Tibial nerve (tissue), 4 donors: ENCODE results near the gene ZKSCAN5. TPM values are rescaled to one million over a fixed set of nuclear protein-coding genes. Genes with fewer than 3 reads are reported as not detected.
A peak's percentile ranks its signal among the peaks of the same experiment; 100 is the strongest.

ENCODE experiments used
- DNase-seq, 2 donors: peaks; one replicate each; pipeline ENCODE4 v3.0.0-alpha.2; 2019; ENCODE audit warnings: low spot score in 2 of 2
- H3K27ac ChIP-seq, 4 donors: fragments of 200-600 bp; sonication (generic) in 3 of 4; one replicate each; pipeline ENCODE4 v1.5.1; 2017 to 2019; ENCODE audit warnings: mild to moderate bottlenecking in 1 of 4
- H3K27me3 ChIP-seq, 2 donors: fragments of 200-600 bp; sonication (generic) in 1 of 2; one replicate each; pipeline versions ENCODE4 v1.5.1 to v1.6.0; 2017 to 2019
- H3K36me3 ChIP-seq, 3 donors: fragments of 200-600 bp; sonication (generic); one replicate each; pipeline ENCODE4 v1.5.1; 2018 to 2019
- H3K4me1 ChIP-seq, 4 donors: fragments of 200-600 bp; sonication (generic) in 3 of 4; one replicate each; pipeline ENCODE4 v1.5.1; 2017 to 2019
- H3K4me3 ChIP-seq, 4 donors: fragments of 200-600 bp; sonication (generic) in 3 of 4; one replicate each; pipeline ENCODE4 v1.5.1; 2017 to 2019; ENCODE audit warnings: mild to moderate bottlenecking in 1 of 4, moderate library complexity in 1 of 4
- H3K9me3 ChIP-seq, 4 donors: fragments of 200-600 bp; sonication (generic) in 3 of 4; one replicate each; pipeline ENCODE4 v1.5.1; 2017 to 2019
- EP300 ChIP-seq, 2 donors: sonication (generic); formaldehyde crosslinking; IDR thresholded peaks; one replicate each; pipeline ENCODE4 v1.6.1; 2017; ENCODE audit warnings: antibody characterized with exemption in 2 of 2, mild to moderate bottlenecking in 1 of 2
- POLR2A ChIP-seq, 2 donors: fragments of 450-650 bp; IDR thresholded peaks; one replicate each; pipeline ENCODE4 v1.6.1; 2017; ENCODE audit warnings: antibody characterized with exemption in 2 of 2, mild to moderate bottlenecking in 2 of 2, moderate library complexity in 2 of 2
- WGBS, 2 donors: methylation state at CpG; one replicate each; pipeline ENCODE4 v1.1.5; 2018; 5-methylcytosine and 5-hydroxymethylcytosine counted together
- total RNA-seq, 4 donors: library from RNA; depleted of rRNA; stranded (reverse); fragments of >200 nt; gene quantifications; one replicate each; pipeline ENCODE4 v1.1.0, GENCODE V29; 2016
- TF ChIP-seq, protein P1 (sequence below), 5 experiments: fragments of 200-600 bp in 3 of 5; fragments of 450-650 bp in 2 of 5; sonication (generic) in 3 of 5; IDR thresholded peaks; one replicate each; pipeline ENCODE4 v1.5.1; 2016 to 2019; ENCODE audit warnings: antibody characterized with exemption in 5 of 5, mild to moderate bottlenecking in 3 of 5, moderate library complexity in 2 of 5

ZKSCAN5 gene
- total RNA-seq, 4 donors from 2014 or later, result 9.0 to 11.7 (median 9.9) TPM

GRCh38 chr7:99493823-99494222, 10.6 kb upstream of the ZKSCAN5 start:
- Histone ChIP-seq H3K9me3 (peaks cover 0 to 42% (median 9%) of the 10 kb centered on the region in 4 donors), H3K4me3 (no peak overlapping the region), H3K36me3 (peaks cover 9 to 97% (median 21%) of the 10 kb centered on the region in 3 donors), H3K27me3 (no peaks in the 10 kb centered on the region), H3K4me1 (peaks cover 0 to 17% (median 16%) of the 10 kb centered on the region in 4 donors), H3K27ac (no peak overlapping the region)
- TF ChIP-seq POLR2A (IDR thresholded peaks at IDR 0.05) (no peak), EP300 (IDR thresholded peaks at IDR 0.05) (no peak)
- TF ChIP-seq, protein P1, sequence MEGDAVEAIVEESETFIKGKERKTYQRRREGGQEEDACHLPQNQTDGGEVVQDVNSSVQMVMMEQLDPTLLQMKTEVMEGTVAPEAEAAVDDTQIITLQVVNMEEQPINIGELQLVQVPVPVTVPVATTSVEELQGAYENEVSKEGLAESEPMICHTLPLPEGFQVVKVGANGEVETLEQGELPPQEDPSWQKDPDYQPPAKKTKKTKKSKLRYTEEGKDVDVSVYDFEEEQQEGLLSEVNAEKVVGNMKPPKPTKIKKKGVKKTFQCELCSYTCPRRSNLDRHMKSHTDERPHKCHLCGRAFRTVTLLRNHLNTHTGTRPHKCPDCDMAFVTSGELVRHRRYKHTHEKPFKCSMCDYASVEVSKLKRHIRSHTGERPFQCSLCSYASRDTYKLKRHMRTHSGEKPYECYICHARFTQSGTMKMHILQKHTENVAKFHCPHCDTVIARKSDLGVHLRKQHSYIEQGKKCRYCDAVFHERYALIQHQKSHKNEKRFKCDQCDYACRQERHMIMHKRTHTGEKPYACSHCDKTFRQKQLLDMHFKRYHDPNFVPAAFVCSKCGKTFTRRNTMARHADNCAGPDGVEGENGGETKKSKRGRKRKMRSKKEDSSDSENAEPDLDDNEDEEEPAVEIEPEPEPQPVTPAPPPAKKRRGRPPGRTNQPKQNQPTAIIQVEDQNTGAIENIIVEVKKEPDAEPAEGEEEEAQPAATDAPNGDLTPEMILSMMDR (IDR thresholded peaks at IDR 0.05), result no peak
- 96 to 98% methylated on average over 6 of the region's 6 CpGs for WGBS, 2 donors
- no peak for DNase-seq

- no peak for DNase-seq
- H3K27ac ChIP-seq, result no peak overlapping the region
- peaks cover 9 to 57% (median 21%) of the 10 kb centered on the region in 3 donors for H3K36me3 ChIP-seq
- 82 to 86% methylated on average over 6 of the region's 6 CpGs for WGBS, 2 donors
- H3K9me3 ChIP-seq, result peaks cover 0 to 23% (median 9%) of the 10 kb centered on the region in 4 donors
- H3K4me1 ChIP-seq, result peaks cover 0 to 31% (median 24%) of the 10 kb centered on the region in 4 donors
- H3K27me3 ChIP-seq, result no peaks in the 10 kb centered on the region
- H3K4me3 ChIP-seq, result peak overlapping the region in 3 of 4 donors; percentile 82 to 87 (median 85)
- TF ChIP-seq, protein P1 (IDR thresholded peaks at IDR 0.05), result no peak
- TF ChIP-seq EP300 (IDR thresholded peaks at IDR 0.05) (no peak), POLR2A (IDR thresholded peaks at IDR 0.05) (no peak)
These were observed 6.5 kb upstream of the ZKSCAN5 start for GRCh38 chr7:99497766-99498545.

GRCh38 chr7:99498546-99498944, 5.9 kb upstream of the ZKSCAN5 start:
- no peak for TF ChIP-seq EP300 (IDR thresholded peaks at IDR 0.05)
- TF ChIP-seq POLR2A (IDR thresholded peaks at IDR 0.05), result no peak
- TF ChIP-seq, protein P1 (IDR thresholded peaks at IDR 0.05), result no peak
- DNase-seq, result no peak
- H3K9me3 ChIP-seq, result peaks cover 0 to 17% (median 7%) of the 10 kb centered on the region in 4 donors
- H3K4me3 ChIP-seq, result peak overlapping the region; percentile 57 to 87 (median 84)
- WGBS, 2 donors, result 77 to 81% methylated on average over 10 to 11 of the region's 11 CpGs
- H3K27me3 ChIP-seq, result no peaks in the 10 kb centered on the region
- peak overlapping the region in 1 of 4 donors; percentile 96 for H3K27ac ChIP-seq
- peaks cover 4 to 51% (median 20%) of the 10 kb centered on the region in 3 donors for H3K36me3 ChIP-seq
- H3K4me1 ChIP-seq, result peaks cover 0 to 31% (median 24%) of the 10 kb centered on the region in 4 donors

DNA sequence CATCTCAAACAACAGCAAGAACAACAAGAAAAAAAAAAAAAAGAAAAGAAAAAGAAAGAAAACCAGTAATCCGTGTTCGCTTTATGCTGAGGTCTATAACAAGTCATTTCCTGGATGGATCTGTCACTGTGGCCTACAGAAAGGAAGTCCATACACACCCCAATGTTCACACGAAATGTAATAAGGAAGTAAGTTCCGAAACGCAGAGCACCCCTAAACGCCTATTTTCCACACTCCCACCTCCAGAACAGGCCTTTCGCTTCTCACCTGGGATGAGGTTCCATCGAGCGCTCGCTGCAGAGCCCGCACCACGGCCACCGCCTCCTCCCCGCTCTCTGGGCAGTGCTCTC, 5.1 kb upstream of the ZKSCAN5 start:
- Histone ChIP-seq H3K36me3 (peaks cover 0 to 43% (median 12%) of the 10 kb centered on the region in 3 donors), H3K27ac (peak overlapping the region; percentile 80 to 96 (median 94)), H3K9me3 (peaks cover 0 to 9% (median under 1%) of the 10 kb centered on the region in 4 donors), H3K27me3 (no peaks in the 10 kb centered on the region), H3K4me3 (peak overlapping the region; percentile 57 to 87 (median 84)), H3K4me1 (peaks cover 0 to 36% (median 26%) of the 10 kb centered on the region in 4 donors)
- no peak for DNase-seq
- TF ChIP-seq, protein P1 (IDR thresholded peaks at IDR 0.05), result no peak
- 0 to 1% methylated on average over 12 to 14 of the region's 14 CpGs for WGBS, 2 donors
